Esophagus squamous epithelium (tissue), 4 donors: Measurements from ENCODE around the gene TUBA8.

Source experiments
- CTCF ChIP-seq, 6 experiments: fragments of 450-650 bp in 4 of 6; fragments of 200-600 bp in 2 of 6; sonication (generic) in 2 of 6; IDR thresholded peaks; one replicate each; pipeline ENCODE4 v1.5.1; 2016 to 2019; ENCODE audit warnings: antibody characterized with exemption in 6 of 6, mild to moderate bottlenecking in 4 of 6, moderate library complexity in 4 of 6
- POLR2A ChIP-seq, 4 donors: fragments of 450-650 bp; IDR thresholded peaks; one replicate each; pipeline ENCODE4 v1.6.1; 2017; ENCODE audit warnings: antibody characterized with exemption in 4 of 4, mild to moderate bottlenecking in 4 of 4, moderate library complexity in 3 of 4

- no peak for TF ChIP-seq CTCF (IDR thresholded peaks at IDR 0.05)
- no peak for TF ChIP-seq POLR2A (IDR thresholded peaks at IDR 0.05)
Observed at GRCh38 chr22:18079706-18080233, 30.8 kb upstream of the TUBA8 start.
